AG08396 (cell line): ENCODE results near the gene NLGN2.

Experiments
- DNase-seq: peaks from one replicate; pipeline ENCODE4 v3.0.0; 2012; ENCODE audit warnings: low spot score, mixed read lengths

NLGN2 gene

DNA sequence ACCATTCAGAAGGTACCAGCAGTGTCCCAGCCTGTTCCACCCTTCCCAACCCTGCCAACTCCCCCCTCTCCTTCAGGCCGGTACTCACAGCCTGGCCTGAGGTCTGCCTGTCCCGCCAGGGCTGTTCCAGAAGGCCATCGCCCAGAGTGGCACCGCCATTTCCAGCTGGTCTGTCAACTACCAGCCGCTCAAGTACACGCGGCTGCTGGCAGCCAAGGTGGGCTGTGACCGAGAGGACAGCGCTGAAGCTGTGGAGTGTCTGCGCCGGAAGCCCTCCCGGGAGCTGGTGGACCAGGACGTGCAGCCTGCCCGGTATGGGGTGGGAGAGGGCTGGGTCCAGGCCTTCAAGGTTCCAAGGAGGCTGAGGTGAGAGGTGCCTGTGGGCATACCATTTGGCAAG, 7.2 kb downstream of the NLGN2 start:
- DNase-seq: no peak

DNA sequence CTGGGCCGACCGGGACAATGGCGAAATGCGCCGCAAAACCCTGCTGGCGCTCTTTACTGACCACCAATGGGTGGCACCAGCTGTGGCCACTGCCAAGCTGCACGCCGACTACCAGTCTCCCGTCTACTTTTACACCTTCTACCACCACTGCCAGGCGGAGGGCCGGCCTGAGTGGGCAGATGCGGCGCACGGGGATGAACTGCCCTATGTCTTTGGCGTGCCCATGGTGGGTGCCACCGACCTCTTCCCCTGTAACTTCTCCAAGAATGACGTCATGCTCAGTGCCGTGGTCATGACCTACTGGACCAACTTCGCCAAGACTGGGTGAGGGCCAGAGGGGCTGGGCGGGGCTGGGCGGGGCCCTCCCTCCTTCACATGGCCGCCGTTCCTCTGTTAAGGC, 8.1 kb downstream of the NLGN2 start:
- DNase-seq: no peak

- DNase-seq: no peak
Measured at GRCh38 chr17:7416323-7416722, 8.7 kb downstream of the NLGN2 start.

GRCh38 chr17:7417056-7417655, 9.5 kb downstream of the NLGN2 start:
- DNase-seq: no peak

- DNase-seq: no peak
Measured at GRCh38 chr17:7418472-7419152, 11.0 kb downstream of the NLGN2 start.

- DNase-seq: no peak
Measured at GRCh38 chr17:7419819-7420610, 12.4 kb downstream of the NLGN2 start, which contains the start of gene SPEM1. Gene SPEM1, plus strand, starts transcription at chr17:7420324. Its CDS starts 61 bp downstream, at chr17:7420385.

DNA sequence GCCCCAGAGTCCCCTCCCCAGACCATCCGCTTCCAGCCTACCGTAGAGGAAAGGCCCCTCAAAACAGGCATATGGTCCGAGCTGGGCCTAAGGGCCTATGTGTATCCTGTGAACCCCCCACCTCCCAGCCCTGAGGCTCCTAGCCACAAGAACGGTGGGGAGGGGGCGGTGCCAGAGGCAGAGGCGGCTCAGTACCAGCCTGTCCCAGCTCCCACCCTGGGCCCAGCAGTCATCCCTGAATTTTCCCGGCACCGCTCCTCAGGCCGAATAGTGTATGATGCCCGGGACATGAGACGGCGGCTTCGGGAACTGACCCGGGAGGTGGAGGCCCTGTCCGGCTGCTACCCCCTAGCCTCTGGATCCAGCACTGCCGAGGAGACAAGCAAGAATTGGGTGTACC, 13.5 kb downstream of the NLGN2 start:
- DNase-seq: no peak

- no peak for DNase-seq
Measured at GRCh38 chr17:7423679-7424078, 16.0 kb downstream of the NLGN2 start.

GRCh38 chr17:7425316-7425715, 17.7 kb downstream of the NLGN2 start, which contains the start of gene SPEM2:
Gene SPEM2, plus strand, starts transcription at chr17:7425616. Its CDS starts 73 bp downstream, at chr17:7425689.
- DNase-seq: no peak

DNA sequence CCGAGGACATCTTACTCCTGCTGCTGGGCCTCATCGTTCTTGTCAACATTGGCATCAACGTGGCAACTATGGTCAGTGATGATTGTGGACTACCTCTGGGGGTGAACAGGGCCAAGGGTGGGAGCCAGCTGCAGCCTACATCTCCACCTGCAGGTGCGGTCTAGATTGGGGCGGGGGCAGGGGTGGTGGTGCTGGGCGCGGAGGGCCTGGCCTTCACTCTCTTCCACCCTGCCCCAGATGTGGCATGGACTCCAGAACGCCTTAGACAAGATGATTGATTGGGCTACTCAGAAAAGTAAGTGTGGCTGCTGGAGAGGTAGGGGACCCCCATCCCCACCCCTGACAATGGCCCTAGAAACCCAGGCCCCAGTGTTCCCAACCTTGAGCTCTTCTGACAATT, 18.1 kb downstream of the NLGN2 start:
- DNase-seq: no peak

GRCh38 chr17:7426203-7426863, 18.7 kb downstream of the NLGN2 start:
- no peak for DNase-seq

DNA sequence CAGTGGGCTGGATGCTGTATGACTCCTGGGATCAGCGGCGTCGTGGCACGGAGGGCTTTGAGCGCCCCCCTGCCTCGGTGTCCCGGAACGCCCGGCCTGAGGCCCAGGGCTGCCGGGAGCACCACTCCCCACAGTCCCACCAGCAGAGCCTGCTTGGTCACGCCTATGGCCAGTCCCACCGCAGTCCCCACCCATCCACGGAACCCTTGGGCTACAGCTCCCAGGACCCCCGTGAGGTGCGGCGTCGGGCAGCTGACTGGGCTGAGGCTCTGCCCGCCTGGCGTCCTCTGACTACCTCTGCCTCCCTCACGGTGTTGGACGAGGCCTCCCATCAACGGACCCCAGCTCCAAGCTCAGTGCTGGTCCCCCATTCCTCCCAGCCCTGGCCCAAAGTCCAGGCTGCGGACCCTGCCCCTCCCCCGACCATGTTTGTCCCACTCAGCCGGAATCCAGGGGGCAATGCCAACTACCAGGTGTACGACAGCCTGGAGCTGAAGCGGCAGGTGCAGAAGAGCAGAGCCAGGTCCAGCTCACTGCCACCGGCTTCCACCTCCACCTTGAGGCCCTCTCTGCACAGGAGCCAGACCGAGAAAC, 19.3 kb downstream of the NLGN2 start:
- DNase-seq: no peak

DNA sequence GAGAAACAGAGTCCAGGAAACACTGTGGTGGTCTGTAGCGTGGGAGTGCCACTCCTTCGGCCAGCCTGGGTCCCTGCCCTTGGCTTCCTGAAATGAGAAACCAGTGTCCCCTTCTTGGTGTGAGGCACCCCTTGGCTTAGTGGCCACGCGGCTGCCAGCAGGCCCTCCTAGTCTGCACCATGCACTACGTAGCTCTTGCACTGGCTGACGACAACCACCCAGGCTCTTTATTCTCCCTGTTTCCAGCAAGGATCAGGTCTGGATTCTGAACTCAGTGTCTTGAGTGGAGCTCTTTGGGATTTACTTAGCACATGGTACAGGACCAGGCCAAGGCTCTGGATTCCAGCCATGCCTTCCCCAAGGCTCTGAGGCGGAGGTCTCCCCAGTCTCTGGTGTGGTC, 19.9 kb downstream of the NLGN2 start:
- DNase-seq: no peak

DNA sequence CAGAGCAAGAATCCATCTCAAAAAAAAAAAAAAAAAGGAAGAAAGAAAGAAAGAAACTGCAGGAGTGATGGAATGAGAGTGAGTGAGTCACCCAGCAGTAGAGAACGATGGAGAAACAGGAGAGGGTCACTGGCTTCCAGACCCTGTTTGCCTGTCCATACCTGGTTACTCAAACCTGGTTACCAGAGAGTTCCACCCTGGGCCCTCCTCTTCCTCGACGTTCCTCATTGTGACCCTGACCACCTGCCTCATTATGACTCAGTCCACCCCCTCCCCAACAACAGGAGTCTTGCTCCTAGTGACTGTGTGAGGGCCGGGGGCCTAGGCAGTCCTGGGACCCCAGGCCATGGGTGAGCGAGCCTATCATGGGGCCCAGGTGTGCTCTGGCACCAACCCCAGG, 20.9 kb downstream of the NLGN2 start, which contains the start of gene SPEM3:
Gene SPEM3 (plus strand): TSS at position 301 of the 400 bp plus-strand sequence. CDS start 46 bp downstream, at position 347.
- no peak for DNase-seq

GRCh38 chr17:7429722-7430121, 22.1 kb downstream of the NLGN2 start:
- DNase-seq: no peak

DNA sequence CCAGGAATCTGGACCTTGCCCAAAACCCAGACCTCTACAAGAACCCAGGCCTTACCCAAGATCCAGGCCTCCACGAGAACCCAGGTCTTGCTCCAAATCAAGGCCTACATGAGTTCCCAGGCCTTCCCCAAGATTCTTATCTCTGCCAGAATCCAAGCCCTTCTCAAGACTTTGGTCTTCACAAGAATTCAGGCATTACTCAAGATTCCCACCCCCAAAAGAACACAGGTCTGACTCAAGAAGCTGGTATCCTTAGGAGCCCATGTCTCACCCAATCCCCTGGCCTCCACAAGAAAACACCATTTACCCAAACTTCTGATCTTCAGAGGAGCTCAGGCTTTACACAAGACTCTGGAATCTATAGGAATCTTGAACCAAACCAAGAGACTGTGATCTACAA, 23.6 kb downstream of the NLGN2 start:
- no peak for DNase-seq

DNA sequence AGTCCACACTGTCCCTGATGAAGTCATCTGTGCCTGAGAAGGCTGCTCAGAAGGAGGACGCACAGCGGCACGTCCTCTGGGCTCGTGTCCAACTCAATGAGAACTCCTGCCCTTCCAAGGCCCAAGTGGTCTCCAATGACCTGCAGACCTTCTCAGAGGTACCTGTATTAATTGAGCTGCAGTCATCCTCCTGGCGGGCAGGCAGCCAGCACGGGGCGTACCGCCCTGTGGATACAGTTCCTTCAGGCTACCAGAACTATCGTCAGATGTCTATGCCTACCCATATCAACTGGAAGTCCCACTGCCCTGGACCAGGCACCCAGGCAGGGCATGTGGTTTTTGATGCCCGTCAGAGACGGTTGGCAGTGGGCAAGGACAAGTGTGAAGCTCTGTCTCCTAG, 24.7 kb downstream of the NLGN2 start:
- no peak for DNase-seq

DNA sequence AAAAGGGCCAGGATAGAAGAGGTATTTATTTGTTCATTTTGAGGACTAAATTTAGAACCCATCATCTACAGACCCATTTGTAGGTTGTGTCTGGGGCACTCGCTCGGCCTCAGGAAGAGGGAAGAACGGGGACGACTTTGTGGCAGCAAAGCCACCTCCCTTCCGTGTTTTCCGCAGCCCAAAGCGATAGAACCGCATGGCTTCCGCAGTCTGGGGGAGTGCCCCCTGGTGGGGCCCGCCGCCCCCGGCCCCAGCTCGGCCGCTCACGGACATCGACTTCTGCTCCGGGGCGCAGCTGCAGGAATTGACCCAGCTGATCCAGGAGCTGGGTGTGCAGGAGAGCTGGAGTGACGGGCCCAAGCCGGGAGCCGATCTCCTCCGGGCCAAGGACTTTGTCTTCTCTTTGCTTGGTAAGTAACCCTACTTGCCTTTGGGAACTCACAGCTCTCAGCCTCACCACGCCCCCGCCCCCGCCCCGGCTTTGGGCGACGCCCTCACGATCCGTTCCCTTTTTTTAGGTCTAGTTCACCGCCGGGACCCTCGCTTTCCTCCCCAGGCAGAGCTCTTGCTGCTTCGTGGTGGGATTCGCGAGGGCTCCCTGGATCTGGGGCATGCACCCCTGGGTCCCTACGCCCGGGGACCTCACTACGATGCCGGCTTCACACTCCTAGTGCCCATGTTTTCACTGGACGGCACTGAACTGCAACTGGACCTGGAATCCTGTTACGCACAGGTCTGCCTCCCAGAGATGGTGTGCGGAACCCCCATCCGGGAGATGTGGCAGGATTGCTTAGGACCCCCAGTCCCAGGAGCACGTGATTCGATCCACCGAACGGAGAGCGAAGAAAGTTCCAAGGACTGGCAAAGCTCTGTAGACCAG, 28.3 kb downstream of the NLGN2 start:
- no peak for DNase-seq

DNA sequence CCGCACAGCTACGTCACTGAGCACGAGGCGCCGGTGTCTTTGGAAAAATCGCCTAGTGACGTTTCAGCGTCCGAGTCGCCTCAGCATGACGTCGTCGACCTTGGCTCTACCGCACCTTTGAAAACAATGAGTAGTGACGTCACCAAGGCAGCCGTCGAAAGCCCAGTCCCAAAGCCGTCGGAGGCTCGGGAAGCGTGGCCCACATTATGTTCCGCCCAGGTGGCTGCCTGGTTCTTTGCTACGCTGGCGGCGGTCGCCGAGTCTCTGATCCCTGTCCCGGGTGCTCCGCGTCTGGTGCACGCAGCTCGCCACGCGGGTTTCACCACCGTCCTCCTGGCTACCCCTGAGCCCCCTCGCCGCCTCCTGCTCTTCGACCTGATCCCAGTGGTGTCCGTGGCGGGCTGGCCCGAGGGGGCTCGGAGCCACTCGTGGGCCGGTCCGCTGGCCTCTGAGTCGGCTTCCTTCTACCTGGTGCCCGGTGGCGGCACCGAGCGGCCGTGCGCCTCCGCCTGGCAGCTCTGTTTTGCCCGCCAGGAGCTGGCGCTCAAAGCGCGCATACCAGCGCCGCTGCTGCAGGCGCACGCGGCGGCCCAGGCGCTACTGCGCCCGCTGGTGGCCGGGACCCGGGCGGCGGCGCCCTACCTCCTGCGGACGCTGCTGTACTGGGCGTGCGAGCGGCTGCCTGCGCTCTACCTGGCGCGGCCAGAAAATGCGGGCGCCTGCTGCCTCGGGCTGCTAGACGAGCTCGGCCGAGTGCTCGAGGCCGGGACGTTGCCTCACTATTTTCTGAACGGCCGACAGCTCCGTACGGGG, 29.1 kb downstream of the NLGN2 start:
- peak; percentile 89 for DNase-seq

DNA sequence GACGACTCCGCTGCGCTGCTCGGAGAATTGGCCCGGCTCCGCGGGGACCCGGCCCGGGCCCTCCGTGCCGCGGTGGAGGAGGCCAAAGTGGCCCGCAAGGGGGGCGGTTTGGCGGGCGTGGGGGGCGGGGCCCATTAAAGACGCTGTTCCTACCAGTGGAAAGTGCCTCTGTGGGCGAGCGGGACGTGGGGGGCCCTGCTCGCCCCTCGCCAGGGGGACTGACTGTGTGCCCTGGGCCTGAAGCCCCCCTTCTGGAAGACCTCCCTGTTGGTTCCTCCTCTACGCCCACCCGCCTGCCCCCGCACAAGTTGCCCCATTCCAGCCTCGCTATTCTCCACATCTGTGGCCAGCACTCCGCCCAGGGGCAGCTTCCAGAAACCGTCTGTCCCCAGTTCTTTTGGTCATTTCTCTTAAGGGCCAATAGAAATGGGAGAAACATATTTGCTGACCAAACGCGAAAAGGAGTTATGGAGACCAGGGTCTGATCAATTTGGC, 29.8 kb downstream of the NLGN2 start:
- DNase-seq: no peak
